Measurements from ENCODE around the gene R3HDM2. TPM values are rescaled to one million over a fixed set of nuclear protein-coding genes. Genes with fewer than 3 reads are reported as not detected.

The R3HDM2 gene
- total RNA-seq, 3 donors from 2014 or later = 31.6 to 43.0 (median 35.7) TPM

GRCh38 chr12:57255916-57256315 lies 174.9 kb downstream of the R3HDM2 start:
- Histone ChIP-seq H3K4me3 (no peak overlapping the region), H3K4me1 (no peaks in the 10 kb centered on the region), H3K36me3 (no peaks in the 10 kb centered on the region), H3K27me3 (no peaks in the 10 kb centered on the region), H3K9me3 (no peaks in the 10 kb centered on the region), H3K27ac (no peak overlapping the region)
- intact Hi-C loops (cut with DNase I; ENCODE audit: low total_unique reads) = no loop called here
- no peak for DNase-seq (ENCODE audit: low spot score in 2 of 2)
- TF ChIP-seq CTCF (IDR thresholded peaks at IDR 0.05) = no peak
- no peak for TF ChIP-seq POLR2AphosphoS5 (IDR thresholded peaks at IDR 0.05)
- TF ChIP-seq POLR2A (IDR thresholded peaks at IDR 0.05) = no peak

GRCh38 chr12:57254506-57255280 lies 176.2 kb downstream of the R3HDM2 start:
- DNase-seq (ENCODE audit: low spot score in 2 of 2) = no peak
- Histone ChIP-seq H3K27me3 (no peaks in the 10 kb centered on the region), H3K36me3 (no peaks in the 10 kb centered on the region), H3K9me3 (no peaks in the 10 kb centered on the region), H3K4me1 (no peaks in the 10 kb centered on the region), H3K27ac (no peak overlapping the region), H3K4me3 (no peak overlapping the region)
- no peak for TF ChIP-seq POLR2AphosphoS5 (IDR thresholded peaks at IDR 0.05)
- TF ChIP-seq POLR2A (IDR thresholded peaks at IDR 0.05) = no peak
- no peak for TF ChIP-seq CTCF (IDR thresholded peaks at IDR 0.05)
- intact Hi-C loops (cut with DNase I; ENCODE audit: low total_unique reads) = no loop called here

GRCh38 chr12:57250956-57251355 lies 179.9 kb downstream of the R3HDM2 start, which contains the start of gene STAC3:
Gene STAC3 (minus strand): TSS chr12:57251187. CDS start chr12:57249636, 1,551 bp downstream.
- Histone ChIP-seq H3K4me3 (no peak within 1 kb of the TSS), H3K9me3 (no peaks in the 10 kb centered on the region), H3K4me1 (no peaks in the 10 kb centered on the region), H3K36me3 (no peaks in the 10 kb centered on the region), H3K27ac (no peak within 1 kb of the TSS), H3K27me3 (no peaks in the 10 kb centered on the region)
- TF ChIP-seq POLR2AphosphoS5 (IDR thresholded peaks at IDR 0.05) (no peak), POLR2A (IDR thresholded peaks at IDR 0.05) (no peak), CTCF (IDR thresholded peaks at IDR 0.05) (no peak)
- DNase-seq (ENCODE audit: low spot score in 2 of 2) = no peak
- intact Hi-C loops (cut with DNase I; ENCODE audit: low total_unique reads) = no loop called here

- H3K4me3 ChIP-seq = no peak overlapping the region
- DNase-seq (ENCODE audit: low spot score in 2 of 2) = no peak
- TF ChIP-seq POLR2AphosphoS5 (IDR thresholded peaks at IDR 0.05) = no peak
- TF ChIP-seq POLR2A (IDR thresholded peaks at IDR 0.05) = no peak
- TF ChIP-seq CTCF (IDR thresholded peaks at IDR 0.05) = no peak
- intact Hi-C loops (cut with DNase I; ENCODE audit: low total_unique reads) = no loop called here
- H3K9me3 ChIP-seq = no peaks in the 10 kb centered on the region
- no peaks in the 10 kb centered on the region for H3K36me3 ChIP-seq
- H3K4me1 ChIP-seq = no peaks in the 10 kb centered on the region
- no peak overlapping the region for H3K27ac ChIP-seq
- no peaks in the 10 kb centered on the region for H3K27me3 ChIP-seq
Observed at GRCh38 chr12:57250541-57250940, 180.3 kb downstream of the R3HDM2 start.

- no peak for TF ChIP-seq POLR2AphosphoS5 (IDR thresholded peaks at IDR 0.05)
- TF ChIP-seq CTCF (IDR thresholded peaks at IDR 0.05) = no peak
- TF ChIP-seq POLR2A (IDR thresholded peaks at IDR 0.05) = no peak
- Histone ChIP-seq H3K27me3 (no peaks in the 10 kb centered on the region), H3K9me3 (no peaks in the 10 kb centered on the region), H3K27ac (no peak overlapping the region), H3K36me3 (no peaks in the 10 kb centered on the region), H3K4me3 (no peak overlapping the region), H3K4me1 (no peaks in the 10 kb centered on the region)
- DNase-seq (ENCODE audit: low spot score in 2 of 2) = no peak
- intact Hi-C loops (cut with DNase I; ENCODE audit: low total_unique reads) = loop anchor here (10.0 kb wide), 1 partner anchor 1106 kb away; no protein-coding TSS in a partner anchor
Observed at GRCh38 chr12:57248934-57249742, 181.7 kb downstream of the R3HDM2 start.

Measured in breast epithelium (tissue), 4 donors.